ENCODE results near the gene GPX4. TPM values are rescaled to one million over a fixed set of nuclear protein-coding genes. Genes with fewer than 3 reads are reported as not detected.
"Not testable (repeated sequence)": the region's sequence is repeated elsewhere in the genome, so short reads cannot be mapped to it uniquely, and the experiment has no call there.

GPX4 gene
- total RNA-seq, 1 donor from 2014 or later = 920 TPM

- no peak for DNase-seq (ENCODE audit: low spot score)
These were observed 10.2 kb downstream of the GPX4 start for GRCh38 chr19:1113986-1114483.

- not testable (repeated sequence) for DNase-seq (ENCODE audit: low spot score)
These were observed 10.9 kb downstream of the GPX4 start for GRCh38 chr19:1114728-1115127.

GRCh38 chr19:1115646-1116420 lies 12.0 kb downstream of the GPX4 start:
- no peak for DNase-seq (ENCODE audit: low spot score)

- DNase-seq (ENCODE audit: low spot score) = no peak
These were observed 13.2 kb downstream of the GPX4 start for GRCh38 chr19:1116726-1117581.

DNA sequence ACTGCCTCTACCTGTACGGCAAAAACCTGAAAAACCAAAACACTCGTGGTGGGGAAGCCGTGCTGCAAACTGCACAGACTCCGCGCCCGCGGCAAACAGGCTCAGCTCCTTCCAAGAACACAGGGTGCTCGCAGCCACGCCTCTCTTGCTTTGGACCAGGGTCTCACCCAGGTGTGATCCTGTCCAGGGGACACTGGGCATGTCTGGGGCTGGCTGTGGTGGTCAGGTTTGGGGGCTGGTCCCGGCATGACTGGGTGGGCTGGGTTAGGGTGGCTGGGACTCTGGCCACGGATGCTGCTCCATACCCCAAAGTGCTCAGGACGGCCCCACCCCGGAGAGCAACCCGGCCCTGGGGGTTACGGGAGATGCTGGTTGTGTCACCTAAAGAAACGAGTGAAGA lies 13.9 kb downstream of the GPX4 start:
- DNase-seq (ENCODE audit: low spot score) = no peak

DNA sequence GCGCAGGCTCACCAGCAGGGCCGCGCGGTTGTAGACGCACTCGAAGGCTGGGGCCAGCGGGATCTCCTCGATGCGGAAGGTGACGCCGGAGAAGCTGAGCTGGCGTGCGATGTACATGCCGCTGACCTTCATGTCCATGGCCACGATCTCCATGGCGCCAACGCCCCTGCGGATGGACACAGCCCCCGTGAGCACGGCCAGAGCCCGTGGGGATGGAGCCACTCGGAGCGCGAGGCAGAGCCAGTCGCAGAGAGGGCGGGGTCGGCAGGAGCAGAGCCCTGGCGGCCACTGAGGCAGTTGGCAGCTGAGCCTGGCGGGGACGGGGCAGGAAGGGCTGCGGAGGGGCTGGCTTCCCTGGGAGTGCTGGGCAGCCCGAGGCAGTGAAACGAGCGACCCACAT lies 15.2 kb downstream of the GPX4 start:
- DNase-seq (ENCODE audit: low spot score) = no peak

GRCh38 chr19:1119475-1120217 lies 15.9 kb downstream of the GPX4 start:
- no peak for DNase-seq (ENCODE audit: low spot score)

DNA sequence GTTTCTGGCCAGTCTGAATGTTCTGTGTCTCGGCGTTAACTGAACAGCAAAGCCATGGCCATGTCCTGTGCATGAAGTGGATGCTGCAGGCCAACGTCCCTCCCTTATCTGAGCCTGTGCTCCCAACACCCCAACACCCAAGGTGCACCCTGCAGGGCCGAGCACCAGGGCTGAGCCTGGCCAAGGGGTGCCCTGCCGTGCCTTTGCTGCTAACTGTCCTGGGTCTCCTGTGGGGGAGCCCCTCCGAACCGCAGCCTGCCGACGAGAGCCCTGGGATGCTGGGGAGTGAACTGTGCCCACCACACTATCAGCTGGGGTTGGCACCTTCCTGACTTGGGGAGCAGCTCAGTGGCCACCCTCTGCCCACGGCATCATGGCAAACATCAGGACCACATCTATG lies 17.6 kb downstream of the GPX4 start:
- no peak for DNase-seq (ENCODE audit: low spot score)

DNA sequence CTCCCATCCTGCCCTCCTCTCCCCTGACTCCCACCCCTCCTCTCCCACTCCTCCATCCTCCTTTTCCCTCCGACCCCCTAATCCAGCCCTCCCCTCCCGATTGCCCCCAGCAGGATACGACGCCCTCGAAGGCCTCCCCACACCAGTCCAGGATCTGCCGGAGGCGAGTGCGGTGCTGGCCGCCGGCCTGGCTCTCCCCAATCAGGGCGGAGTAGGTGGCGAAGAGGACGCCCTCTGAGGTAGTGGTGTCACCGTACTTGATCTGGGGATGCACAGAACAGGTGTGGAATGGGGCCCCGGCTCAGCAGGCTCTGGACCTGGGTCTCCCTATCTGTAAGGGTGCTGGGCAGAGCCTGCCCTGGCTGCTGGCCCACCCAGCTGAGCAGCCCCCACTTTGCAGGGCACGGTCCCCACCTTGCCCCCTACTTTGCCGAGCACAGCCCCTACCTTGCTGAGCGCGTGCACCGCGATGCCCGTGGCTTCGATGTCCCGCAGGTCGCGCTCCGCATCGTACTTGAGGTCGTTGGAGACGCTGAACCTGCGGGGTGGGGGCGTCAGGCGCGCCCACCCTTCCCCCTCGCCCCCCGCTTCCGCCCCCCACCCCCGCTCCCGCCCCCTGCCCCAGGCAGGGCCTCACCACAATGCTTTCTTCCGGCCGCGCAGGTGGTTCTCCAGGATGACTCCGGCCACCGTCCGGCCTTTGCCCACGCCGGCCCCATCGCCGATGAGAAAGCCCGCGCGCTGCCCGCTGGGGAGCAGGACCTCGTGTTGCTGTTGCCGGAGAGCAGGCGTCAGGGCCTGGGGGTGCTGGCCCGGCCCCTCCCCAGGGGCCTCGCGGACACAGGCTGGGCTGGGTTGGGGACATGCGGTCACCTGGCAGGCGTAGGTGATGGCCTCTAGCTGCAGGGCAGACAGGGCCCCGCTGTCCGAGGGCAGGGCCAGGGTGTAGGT lies 18.5 kb downstream of the GPX4 start:
- DNase-seq (ENCODE audit: low spot score) = no peak

DNA sequence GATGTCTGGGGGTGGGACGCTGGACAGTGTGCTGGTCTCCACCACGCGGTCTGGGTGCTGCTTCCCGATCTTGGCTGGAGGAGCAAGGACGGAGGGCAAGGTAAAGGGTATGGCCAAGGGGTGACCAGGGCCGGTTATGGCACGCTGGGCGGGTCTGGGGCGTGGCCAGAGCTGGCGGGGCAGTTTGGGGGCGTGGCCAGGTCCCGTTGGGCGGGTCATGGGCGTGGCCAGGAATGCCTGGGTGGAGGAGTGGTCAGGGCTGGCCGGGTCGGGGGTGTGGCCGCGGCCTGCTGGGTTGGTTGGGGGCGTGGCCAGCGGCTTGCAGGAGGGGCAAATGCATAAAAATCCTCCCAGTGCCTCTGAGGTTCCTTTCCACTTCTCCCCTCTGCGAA lies 19.2 kb downstream of the GPX4 start:
- no peak for DNase-seq (ENCODE audit: low spot score)

DNA sequence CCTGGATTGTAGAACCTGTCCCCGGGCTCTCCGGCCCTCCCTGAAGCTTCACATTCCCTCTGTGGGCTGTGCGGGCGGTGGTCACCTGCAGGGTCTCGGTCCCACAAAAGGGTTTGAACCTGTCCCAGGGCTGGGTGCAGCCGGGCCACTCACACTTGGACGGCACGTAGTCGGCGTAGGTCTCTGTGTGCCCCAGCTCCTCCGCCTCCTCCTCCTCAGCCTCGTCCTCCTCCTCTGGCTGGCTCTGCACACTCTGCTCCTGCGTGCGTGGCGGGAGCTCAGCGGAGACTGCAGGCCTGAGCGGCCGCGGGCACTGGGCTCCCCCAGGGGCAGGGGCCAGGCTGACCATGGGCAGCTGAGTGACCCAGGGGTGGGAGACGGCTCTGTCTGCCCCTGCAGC lies 19.6 kb downstream of the GPX4 start:
- no peak for DNase-seq (ENCODE audit: low spot score)

GRCh38 chr19:1123885-1124677 lies 20.3 kb downstream of the GPX4 start:
- no peak for DNase-seq (ENCODE audit: low spot score)

GRCh38 chr19:1125601-1126467 lies 22.0 kb downstream of the GPX4 start:
- no peak for DNase-seq (ENCODE audit: low spot score)

DNA sequence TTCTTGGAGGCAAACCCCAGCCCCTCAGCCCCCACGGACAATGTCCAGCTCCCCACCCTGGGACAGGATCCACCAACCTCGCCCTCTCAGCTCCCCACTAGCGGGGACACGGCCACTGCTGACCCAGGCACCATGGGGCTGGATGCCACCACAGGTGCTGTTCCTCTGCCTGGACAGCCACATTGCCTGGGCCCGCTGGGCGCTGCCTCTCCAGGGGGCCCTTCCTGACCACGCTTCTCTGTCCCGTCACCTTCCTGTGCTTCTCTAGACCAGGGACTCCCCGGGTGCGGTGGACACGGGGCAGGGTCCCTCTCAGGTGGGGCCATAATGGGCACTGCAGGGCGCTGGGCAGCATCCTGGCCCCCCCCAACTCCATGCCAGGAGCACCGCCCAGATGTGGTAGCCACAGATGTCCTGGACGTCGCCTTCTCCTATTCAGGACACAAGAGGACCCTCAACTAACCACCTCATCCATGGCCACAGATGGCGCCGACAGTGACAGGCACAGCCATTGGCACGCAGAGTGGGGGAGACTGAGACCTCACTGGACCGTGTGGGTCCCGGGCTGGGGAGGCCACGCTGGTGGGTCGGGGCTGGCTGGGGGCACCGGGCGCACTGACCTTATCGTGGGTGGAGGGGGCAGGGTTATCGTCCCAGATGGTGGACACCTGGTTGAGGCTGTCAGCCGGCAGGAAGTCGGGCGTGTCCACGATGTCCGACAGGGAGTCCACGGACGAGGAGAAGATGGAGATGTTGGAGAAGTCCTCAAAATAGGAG lies 23.4 kb downstream of the GPX4 start:
- no peak for DNase-seq (ENCODE audit: low spot score)

DNA sequence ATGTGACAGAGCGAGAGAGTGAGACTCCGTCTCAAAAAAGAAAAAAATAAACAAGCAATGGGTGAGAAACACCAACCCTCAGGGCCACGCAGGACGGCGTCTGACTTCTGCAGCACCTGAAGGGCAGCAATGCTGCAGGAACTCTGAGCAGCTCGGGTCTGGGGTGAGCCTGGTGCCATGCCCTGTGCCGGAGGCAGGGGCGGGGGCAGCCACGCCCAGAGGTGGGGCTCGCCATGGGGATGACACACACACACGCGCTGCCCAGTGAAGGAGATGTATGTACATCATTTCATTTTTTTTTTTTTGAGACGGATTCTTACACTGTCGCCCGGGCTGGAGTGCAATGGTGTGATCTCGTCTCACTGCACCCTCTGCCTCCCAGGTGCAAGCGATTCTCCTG lies 24.3 kb downstream of the GPX4 start:
- no peak for DNase-seq (ENCODE audit: low spot score)

DNA sequence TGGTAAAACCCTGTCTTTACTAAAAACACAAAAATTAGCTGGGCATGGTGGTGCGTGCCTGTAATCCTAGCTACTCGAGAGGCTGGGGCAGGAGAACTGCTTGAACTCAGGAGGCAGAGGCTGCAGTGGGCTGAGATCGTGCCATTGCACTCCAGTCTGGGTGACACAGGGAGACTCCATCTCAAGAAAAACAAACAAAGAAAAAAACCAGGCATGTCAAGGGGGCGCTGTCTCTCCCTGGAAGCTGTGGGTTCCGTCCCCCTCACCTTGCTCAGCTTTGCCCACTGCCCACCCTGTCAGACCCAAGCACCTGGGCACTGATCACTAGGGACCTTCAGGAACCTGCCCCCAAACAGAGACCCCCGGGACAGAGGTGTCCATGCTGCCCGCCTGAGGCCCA lies 25.3 kb downstream of the GPX4 start:
- DNase-seq (ENCODE audit: low spot score) = not testable (repeated sequence)

GRCh38 chr19:1129535-1129934 lies 25.7 kb downstream of the GPX4 start:
- no peak for DNase-seq (ENCODE audit: low spot score)
